ENCODE results near the gene ECSCR.
"Not testable (repeated sequence)": the region's sequence is repeated elsewhere in the genome, so short reads cannot be mapped to it uniquely, and the experiment has no call there.

Gene ECSCR

GRCh38 chr5:139443831-139444453 lies 18.6 kb downstream of the ECSCR start:
- peak; percentile 3 for DNase-seq

GRCh38 chr5:139440416-139440815 lies 22.1 kb downstream of the ECSCR start:
- DNase-seq, result not testable (repeated sequence)

GRCh38 chr5:139439013-139439903 lies 23.3 kb downstream of the ECSCR start, which contains the start of gene DNAJC18:
TSS of gene DNAJC18 (minus strand) at chr5:139439525. CDS start at chr5:139439445, 80 bp downstream.
- DNase-seq, result peak; percentile 79

- DNase-seq, result no peak
Observed at GRCh38 chr5:139438707-139439012, 23.9 kb downstream of the ECSCR start.

GRCh38 chr5:139435676-139436075 lies 26.9 kb downstream of the ECSCR start:
- DNase-seq, result no peak

- DNase-seq, result no peak
Observed at GRCh38 chr5:139431706-139432105, 30.8 kb downstream of the ECSCR start.

- no peak for DNase-seq
Observed at GRCh38 chr5:139430015-139430414, 32.5 kb downstream of the ECSCR start.

- DNase-seq, result no peak
Observed at GRCh38 chr5:139426203-139426885, 36.2 kb downstream of the ECSCR start.

- DNase-seq, result no peak
Observed at GRCh38 chr5:139425497-139425896, 37.0 kb downstream of the ECSCR start.

GRCh38 chr5:139422307-139422893 lies 40.1 kb downstream of the ECSCR start:
- peak; percentile 54 for DNase-seq

- no peak for DNase-seq
Observed at GRCh38 chr5:139419226-139420192, 43.0 kb downstream of the ECSCR start.

- no peak for DNase-seq
Observed at GRCh38 chr5:139418793-139419192, 43.8 kb downstream of the ECSCR start.

GRCh38 chr5:139417214-139417613 lies 45.3 kb downstream of the ECSCR start:
- no peak for DNase-seq

GRCh38 chr5:139416651-139417050 lies 45.9 kb downstream of the ECSCR start:
- DNase-seq, result no peak

GRCh38 chr5:139415869-139416268 lies 46.7 kb downstream of the ECSCR start:
- no peak for DNase-seq

GRCh38 chr5:139415221-139415861 lies 47.2 kb downstream of the ECSCR start:
- no peak for DNase-seq

GRCh38 chr5:139414581-139415130 lies 47.9 kb downstream of the ECSCR start:
- no peak for DNase-seq

- no peak for DNase-seq
Observed at GRCh38 chr5:139413963-139414362, 48.6 kb downstream of the ECSCR start.

- DNase-seq, result no peak
Observed at GRCh38 chr5:139413153-139413552, 49.4 kb downstream of the ECSCR start.

- DNase-seq, result no peak
Observed at GRCh38 chr5:139410993-139411828, 51.3 kb downstream of the ECSCR start.

Measured in NCI-H510A treated with DMSO at 0.1 percent for 48 hours (cell line).